ENCODE results near the gene VMA21. TPM values are rescaled to one million over a fixed set of nuclear protein-coding genes. Genes with fewer than 3 reads are reported as not detected.
A peak's percentile ranks its signal among the peaks of the same experiment; 100 is the strongest.

VMA21 gene
- total and polyA plus RNA-seq, 10 of the 15 experiments (the other 5 are each of a cell fraction or from before 2014, with no cell fraction given) = 12.9 to 53.6 (median 41.5) TPM

DNA sequence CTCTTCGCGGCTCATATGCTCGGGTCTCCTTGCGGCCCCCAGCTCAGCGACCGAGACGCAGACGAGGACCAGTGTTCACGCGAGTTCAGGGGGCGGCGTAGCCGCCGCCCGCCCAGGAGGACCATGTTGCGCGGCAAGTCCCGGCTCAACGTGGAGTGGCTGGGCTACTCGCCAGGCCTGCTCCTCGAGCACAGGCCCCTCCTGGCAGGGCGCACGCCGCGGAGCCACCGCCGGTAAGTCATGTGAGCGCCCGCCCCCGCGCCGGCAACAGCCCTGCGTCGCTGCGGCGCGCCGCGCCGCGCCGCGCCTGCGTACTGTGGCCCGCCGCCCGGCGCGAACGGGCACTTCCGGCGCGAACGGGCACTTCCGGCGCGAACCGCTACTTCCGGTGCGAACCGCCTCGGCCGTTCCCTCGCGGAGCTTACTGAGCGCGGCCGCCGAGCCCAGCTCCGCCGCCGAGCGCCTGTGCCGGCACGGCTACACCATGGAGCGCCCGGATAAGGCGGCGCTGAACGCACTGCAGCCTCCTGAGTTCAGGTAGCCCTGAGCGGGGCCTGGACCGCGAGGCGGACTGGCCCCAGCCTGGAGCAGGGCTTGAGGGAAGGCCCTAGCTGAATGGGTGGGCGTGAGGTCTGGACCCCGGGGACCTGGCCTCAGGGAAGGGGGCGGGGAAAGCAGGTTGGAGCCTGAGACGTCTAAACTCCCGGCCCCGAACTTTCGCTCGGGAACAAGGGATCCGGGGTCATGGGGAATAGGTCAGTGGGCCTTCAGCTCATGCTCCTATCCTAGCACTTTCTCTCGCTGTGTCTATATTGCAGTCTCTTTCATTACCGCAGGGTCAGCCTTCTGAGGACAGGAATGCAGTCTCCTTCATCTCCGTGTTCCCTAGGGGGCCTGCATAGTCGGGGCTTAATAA is at the start of gene VMA21 (continued):
- TF ChIP-seq PAX5 (IDR thresholded peaks at IDR 0.05; ENCODE audit: borderline replicate concordance, low read depth, low read length) = no peak
- no peak for TF ChIP-seq BCL3 (IDR thresholded peaks at IDR 0.05; ENCODE audit: borderline replicate concordance, insufficient read depth, low read depth, low read length, poor library complexity, severe bottlenecking)
- no peak for TF ChIP-seq IRF5 (IDR thresholded peaks at IDR 0.05; ENCODE audit: borderline replicate concordance)
- no peak for TF ChIP-seq BRCA1 (IDR thresholded peaks at IDR 0.05; ENCODE audit: low read depth, low read length)
- no peak for TF ChIP-seq SMC3 (IDR thresholded peaks at IDR 0.05; ENCODE audit: borderline replicate concordance, low read length)
- no peak for TF ChIP-seq TCF12 (IDR thresholded peaks at IDR 0.05; ENCODE audit: low read depth, low read length)
- TF ChIP-seq, protein P1, sequence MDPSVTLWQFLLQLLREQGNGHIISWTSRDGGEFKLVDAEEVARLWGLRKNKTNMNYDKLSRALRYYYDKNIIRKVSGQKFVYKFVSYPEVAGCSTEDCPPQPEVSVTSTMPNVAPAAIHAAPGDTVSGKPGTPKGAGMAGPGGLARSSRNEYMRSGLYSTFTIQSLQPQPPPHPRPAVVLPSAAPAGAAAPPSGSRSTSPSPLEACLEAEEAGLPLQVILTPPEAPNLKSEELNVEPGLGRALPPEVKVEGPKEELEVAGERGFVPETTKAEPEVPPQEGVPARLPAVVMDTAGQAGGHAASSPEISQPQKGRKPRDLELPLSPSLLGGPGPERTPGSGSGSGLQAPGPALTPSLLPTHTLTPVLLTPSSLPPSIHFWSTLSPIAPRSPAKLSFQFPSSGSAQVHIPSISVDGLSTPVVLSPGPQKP (IDR thresholded peaks at IDR 0.05; ENCODE audit: low read depth, low read length) = peak; percentile 82
- TF ChIP-seq, protein P2, sequence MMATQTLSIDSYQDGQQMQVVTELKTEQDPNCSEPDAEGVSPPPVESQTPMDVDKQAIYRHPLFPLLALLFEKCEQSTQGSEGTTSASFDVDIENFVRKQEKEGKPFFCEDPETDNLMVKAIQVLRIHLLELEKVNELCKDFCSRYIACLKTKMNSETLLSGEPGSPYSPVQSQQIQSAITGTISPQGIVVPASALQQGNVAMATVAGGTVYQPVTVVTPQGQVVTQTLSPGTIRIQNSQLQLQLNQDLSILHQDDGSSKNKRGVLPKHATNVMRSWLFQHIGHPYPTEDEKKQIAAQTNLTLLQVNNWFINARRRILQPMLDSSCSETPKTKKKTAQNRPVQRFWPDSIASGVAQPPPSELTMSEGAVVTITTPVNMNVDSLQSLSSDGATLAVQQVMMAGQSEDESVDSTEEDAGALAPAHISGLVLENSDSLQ (IDR thresholded peaks at IDR 0.05) = no peak
- no peak for TF ChIP-seq JUND (IDR thresholded peaks at IDR 0.05; ENCODE audit: low read depth, low read length)
- TF ChIP-seq DPF2 (IDR thresholded peaks at IDR 0.05) = no peak
- no peak for TF ChIP-seq ZNF217 (IDR thresholded peaks at IDR 0.05)
- TF ChIP-seq TCF3 (IDR thresholded peaks at IDR 0.05; ENCODE audit: borderline replicate concordance, insufficient read depth, low read depth, low read length) = 0 out of 2 replicates have a peak, but pooled peaks have one; percentile 14
- no peak for TF ChIP-seq EZH2 (IDR thresholded peaks at IDR 0.05; ENCODE audit: borderline replicate concordance, control insufficient read depth, low read depth, low read length)
- no peak for TF ChIP-seq NFIC (IDR thresholded peaks at IDR 0.05; ENCODE audit: low read depth, low read length)
- TF ChIP-seq, protein P3, sequence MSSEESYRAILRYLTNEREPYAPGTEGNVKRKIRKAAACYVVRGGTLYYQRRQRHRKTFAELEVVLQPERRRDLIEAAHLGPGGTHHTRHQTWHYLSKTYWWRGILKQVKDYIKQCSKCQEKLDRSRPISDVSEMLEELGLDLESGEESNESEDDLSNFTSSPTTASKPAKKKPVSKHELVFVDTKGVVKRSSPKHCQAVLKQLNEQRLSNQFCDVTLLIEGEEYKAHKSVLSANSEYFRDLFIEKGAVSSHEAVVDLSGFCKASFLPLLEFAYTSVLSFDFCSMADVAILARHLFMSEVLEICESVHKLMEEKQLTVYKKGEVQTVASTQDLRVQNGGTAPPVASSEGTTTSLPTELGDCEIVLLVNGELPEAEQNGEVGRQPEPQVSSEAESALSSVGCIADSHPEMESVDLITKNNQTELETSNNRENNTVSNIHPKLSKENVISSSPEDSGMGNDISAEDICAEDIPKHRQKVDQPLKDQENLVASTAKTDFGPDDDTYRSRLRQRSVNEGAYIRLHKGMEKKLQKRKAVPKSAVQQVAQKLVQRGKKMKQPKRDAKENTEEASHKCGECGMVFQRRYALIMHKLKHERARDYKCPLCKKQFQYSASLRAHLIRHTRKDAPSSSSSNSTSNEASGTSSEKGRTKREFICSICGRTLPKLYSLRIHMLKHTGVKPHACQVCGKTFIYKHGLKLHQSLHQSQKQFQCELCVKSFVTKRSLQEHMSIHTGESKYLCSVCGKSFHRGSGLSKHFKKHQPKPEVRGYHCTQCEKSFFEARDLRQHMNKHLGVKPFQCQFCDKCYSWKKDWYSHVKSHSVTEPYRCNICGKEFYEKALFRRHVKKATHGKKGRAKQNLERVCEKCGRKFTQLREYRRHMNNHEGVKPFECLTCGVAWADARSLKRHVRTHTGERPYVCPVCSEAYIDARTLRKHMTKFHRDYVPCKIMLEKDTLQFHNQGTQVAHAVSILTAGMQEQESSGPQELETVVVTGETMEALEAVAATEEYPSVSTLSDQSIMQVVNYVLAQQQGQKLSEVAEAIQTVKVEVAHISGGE (CRISPR knock-in tag; IDR thresholded peaks at IDR 0.05) = no peak
- TF ChIP-seq HDGF (IDR thresholded peaks at IDR 0.05) = no peak

Measured in GM12878 (cell line).